HG03064 (cell line): ENCODE measurements around the gene ZFYVE9.
"Not testable (repeated sequence)": the region's sequence is repeated elsewhere in the genome, so short reads cannot be mapped to it uniquely, and the experiment has no call there.

Source experiments
- ATAC-seq: cut with Tn5 transposase; IDR thresholded peaks from one replicate; pipeline ENCODE4 v1.9.1; 2021; ENCODE audit warnings: low read depth; ENCODE audit not compliant: unreplicated experiment

The ZFYVE9 gene

GRCh38 chr1:52142220-52143183 is 613 bp downstream of the ZFYVE9 start:
- ATAC-seq, result peak; percentile 33

GRCh38 chr1:52145137-52145536 is 3.2 kb downstream of the ZFYVE9 start:
- ATAC-seq, result no peak

GRCh38 chr1:52150445-52150844 is 8.6 kb downstream of the ZFYVE9 start:
- ATAC-seq, result not testable (repeated sequence)

GRCh38 chr1:52150946-52151345 is 9.1 kb downstream of the ZFYVE9 start:
- no peak for ATAC-seq

- ATAC-seq, result no peak
Measured at GRCh38 chr1:52152572-52152971, 10.7 kb downstream of the ZFYVE9 start.

GRCh38 chr1:52153010-52153409 is 11.1 kb downstream of the ZFYVE9 start:
- no peak for ATAC-seq

GRCh38 chr1:52153898-52154297 is 12.0 kb downstream of the ZFYVE9 start:
- ATAC-seq, result no peak

- no peak for ATAC-seq
Measured at GRCh38 chr1:52156460-52156859, 14.6 kb downstream of the ZFYVE9 start.

GRCh38 chr1:52157582-52157981 is 15.7 kb downstream of the ZFYVE9 start:
- ATAC-seq, result no peak

GRCh38 chr1:52158218-52158617 is 16.3 kb downstream of the ZFYVE9 start:
- ATAC-seq, result no peak

GRCh38 chr1:52159033-52159789 is 17.3 kb downstream of the ZFYVE9 start:
- ATAC-seq, result no peak

- no peak for ATAC-seq
Measured at GRCh38 chr1:52162947-52163346, 21.1 kb downstream of the ZFYVE9 start.

GRCh38 chr1:52164604-52165003 is 22.7 kb downstream of the ZFYVE9 start:
- no peak for ATAC-seq

GRCh38 chr1:52166996-52167753 is 25.3 kb downstream of the ZFYVE9 start:
- no peak for ATAC-seq

GRCh38 chr1:52168373-52169080 is 26.6 kb downstream of the ZFYVE9 start:
- no peak for ATAC-seq

GRCh38 chr1:52171149-52171548 is 29.3 kb downstream of the ZFYVE9 start:
- not testable (repeated sequence) for ATAC-seq

GRCh38 chr1:52179073-52179472 is 37.2 kb downstream of the ZFYVE9 start:
- ATAC-seq, result no peak

GRCh38 chr1:52180176-52180575 is 38.3 kb downstream of the ZFYVE9 start:
- ATAC-seq, result no peak

- ATAC-seq, result not testable (repeated sequence)
Measured at GRCh38 chr1:52181759-52182158, 39.9 kb downstream of the ZFYVE9 start.

GRCh38 chr1:52182328-52182727 is 40.4 kb downstream of the ZFYVE9 start:
- ATAC-seq, result not testable (repeated sequence)
